Measurements from ENCODE around the gene SLC12A6. TPM values are rescaled to one million over a fixed set of nuclear protein-coding genes. Genes with fewer than 3 reads are reported as not detected.

SLC12A6 gene
- total RNA-seq, 1 donor from 2014 or later: 17.3 TPM

- DNase-seq (ENCODE audit: low spot score): no peak
Observed at GRCh38 chr15:34262362-34262761, 75.2 kb downstream of the SLC12A6 start.

DNA sequence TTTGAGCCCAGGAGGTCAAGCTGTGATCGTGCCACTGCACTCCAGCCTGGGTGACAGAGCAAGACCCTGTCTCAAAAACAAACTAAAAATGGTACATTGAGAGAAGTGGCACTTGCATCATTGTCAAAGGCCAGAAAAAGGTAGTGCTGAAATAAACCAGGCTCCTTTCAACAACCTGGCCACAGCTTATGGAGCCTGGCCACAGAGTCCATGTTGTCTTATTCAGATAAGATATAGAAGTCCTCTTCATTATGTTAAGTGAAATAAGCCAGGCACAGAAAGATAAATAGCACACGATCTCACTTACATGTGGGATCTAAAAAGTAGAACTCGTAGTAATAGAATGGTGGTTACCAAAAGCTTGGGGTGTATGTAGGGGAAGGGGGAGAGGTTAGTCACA lies 78.0 kb downstream of the SLC12A6 start:
- no peak for DNase-seq (ENCODE audit: low spot score)

- DNase-seq (ENCODE audit: low spot score): no peak
Observed at GRCh38 chr15:34258151-34258550, 79.4 kb downstream of the SLC12A6 start.

GRCh38 chr15:34252545-34252944 lies 85.0 kb downstream of the SLC12A6 start:
- no peak for DNase-seq (ENCODE audit: low spot score)

GRCh38 chr15:34248190-34248589 lies 89.4 kb downstream of the SLC12A6 start:
- DNase-seq (ENCODE audit: low spot score): no peak

GRCh38 chr15:34246276-34246976 lies 91.2 kb downstream of the SLC12A6 start:
- DNase-seq (ENCODE audit: low spot score): no peak

DNA sequence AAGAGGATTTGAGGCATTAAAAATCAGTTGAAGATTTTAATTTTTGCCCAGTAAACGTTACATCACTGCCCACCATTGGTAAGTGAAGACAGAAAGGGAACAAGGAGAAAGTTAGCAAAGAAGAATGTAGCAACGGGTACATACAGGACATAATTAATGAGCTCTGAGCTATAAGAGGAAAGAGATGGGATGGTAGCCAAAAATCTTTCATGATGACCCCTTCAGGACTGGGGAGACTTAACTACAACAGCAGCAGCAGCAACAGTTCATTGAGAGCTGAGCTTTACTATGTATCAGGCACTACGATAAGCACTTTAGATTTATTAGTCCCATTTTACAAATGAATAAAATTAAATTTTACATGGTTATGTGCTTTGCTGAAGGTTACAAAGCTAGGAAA lies 94.4 kb downstream of the SLC12A6 start:
- no peak for DNase-seq (ENCODE audit: low spot score)

DNA sequence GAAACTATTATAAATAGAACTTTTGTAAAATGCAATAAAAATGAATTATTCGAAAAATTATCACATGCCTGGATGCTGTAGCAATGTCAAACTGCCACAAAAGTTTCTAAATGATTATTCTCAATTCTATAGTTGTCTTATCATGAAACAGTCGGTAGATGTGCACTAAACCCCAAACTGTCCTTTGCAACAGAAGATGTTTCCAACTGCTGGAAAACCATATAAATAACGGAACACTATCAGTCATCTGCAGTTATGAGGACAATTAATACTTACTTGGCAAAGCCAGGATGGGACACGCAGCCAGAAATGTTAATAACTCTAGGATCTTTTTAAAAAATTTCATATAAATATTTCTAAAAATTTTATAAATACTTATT lies 95.3 kb downstream of the SLC12A6 start:
- no peak for DNase-seq (ENCODE audit: low spot score)

DNA sequence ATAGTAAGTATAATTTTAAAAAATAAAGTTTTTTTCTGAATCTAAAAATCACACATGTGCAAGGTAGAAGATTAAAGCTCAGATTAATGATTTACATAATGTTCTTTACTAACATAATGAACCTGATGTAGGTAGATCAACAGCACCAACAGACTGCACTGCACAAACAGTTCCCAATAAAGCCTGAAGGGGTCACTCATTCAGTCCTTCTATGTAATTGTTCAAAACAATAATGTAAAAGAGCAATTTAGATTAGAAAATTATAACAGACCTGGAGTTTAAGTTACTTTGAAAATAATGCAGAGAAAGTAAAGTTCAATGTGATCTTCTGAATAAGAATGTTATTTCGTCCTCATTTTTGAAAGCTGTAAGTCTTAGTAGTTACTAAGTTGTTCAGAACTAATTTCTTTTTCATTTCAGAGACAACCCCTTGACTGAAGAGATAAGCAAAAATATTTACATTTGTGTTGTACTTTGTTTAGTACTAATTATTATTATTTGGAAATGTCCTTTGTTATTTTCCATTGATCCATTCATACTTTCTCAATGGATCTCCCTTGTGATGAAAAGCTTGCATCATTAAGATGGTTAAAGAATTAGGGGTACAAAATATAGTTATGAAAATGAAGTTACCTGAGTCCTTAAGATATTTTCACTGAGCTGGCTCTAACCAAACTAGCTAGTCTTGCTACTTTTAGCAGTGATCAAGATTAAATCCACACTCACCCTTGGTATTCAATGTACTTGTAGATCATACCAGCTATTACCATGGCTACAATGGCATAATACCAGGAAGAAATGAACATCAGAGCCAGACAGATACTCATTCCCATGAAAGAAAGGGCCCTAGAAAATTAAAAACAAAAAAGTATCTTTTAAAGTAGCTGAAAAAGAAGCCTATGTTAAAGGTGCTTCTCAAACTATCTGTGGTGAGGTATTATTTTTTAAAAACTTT lies 95.9 kb downstream of the SLC12A6 start:
- DNase-seq (ENCODE audit: low spot score): peak; percentile 15

GRCh38 chr15:34240537-34240936 lies 97.0 kb downstream of the SLC12A6 start:
- DNase-seq (ENCODE audit: low spot score): no peak

DNA sequence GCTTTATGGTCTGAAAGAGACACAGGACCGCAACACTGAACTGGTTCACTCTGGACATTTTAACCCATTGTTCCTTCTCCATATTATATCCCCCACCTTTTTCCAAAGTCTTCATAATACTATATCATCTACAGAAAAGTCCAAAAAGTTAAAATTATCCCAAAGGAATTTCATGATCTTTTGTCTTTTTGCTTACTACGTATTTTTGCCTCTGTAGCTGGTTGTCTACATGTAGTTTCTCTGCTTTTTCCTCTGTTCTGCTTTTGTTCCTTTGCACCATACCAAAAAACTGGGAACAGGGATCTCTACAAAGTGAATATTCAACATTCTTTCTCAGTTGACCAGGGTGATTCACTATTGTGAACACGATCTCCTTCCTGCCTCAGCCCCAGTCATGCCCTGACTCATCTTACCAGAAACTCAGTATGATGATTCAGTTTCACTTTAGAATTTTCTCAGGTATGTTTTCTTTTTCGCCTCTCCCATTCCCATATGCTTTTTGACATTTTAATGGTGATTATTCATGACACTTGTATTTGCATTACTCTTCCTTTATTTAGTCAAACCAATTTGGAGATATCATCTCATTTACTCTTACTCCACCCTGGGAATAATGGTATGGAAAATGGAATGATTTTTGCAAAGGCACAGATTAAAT lies 98.3 kb downstream of the SLC12A6 start:
- no peak for DNase-seq (ENCODE audit: low spot score)

DNA sequence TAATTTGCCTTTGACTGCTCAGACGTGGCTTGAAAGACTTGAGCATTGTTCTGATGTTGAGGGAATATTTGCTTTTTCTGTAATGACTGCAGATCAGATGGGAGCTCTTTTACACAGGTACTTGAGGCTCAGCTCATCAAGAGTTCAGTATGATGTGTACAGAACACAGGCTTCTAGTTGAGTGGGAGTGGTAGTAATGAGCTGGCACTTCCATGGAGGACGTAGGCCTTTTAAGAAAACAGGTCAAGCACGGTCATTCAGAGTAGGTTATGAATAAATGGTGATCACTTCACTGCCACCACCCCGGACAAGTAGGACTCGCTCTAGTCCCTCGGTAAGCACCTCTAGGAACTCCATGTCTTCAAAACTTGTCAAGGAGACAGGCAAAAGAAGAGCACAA lies 104.0 kb downstream of the SLC12A6 start:
- DNase-seq (ENCODE audit: low spot score): no peak

- peak; percentile 21 for DNase-seq (ENCODE audit: low spot score)
Observed at GRCh38 chr15:34223904-34224596, 113.5 kb downstream of the SLC12A6 start.

- DNase-seq (ENCODE audit: low spot score): no peak
Observed at GRCh38 chr15:34217587-34218225, 119.9 kb downstream of the SLC12A6 start.

GRCh38 chr15:34216527-34217270 lies 120.9 kb downstream of the SLC12A6 start:
- no peak for DNase-seq (ENCODE audit: low spot score)

GRCh38 chr15:34214135-34214534 lies 123.4 kb downstream of the SLC12A6 start:
- DNase-seq (ENCODE audit: low spot score): no peak

DNA sequence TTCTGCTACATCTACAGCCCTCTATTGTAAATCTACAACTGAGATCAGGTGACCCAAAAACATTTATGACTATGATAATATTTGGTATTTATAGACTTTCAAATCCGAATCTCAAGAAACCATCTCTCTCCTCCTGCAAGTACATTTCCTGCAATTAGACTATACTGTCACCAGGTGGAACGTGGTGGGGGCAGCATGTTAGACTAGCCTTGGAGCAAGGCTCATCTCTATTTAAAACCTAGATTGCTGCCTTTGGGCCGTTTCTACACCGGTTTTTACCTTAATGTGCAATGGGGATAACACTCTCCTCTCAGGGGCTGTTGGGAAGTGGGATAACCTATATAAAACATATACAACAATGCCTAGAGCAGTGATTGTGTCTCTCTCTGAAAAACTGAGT lies 123.9 kb downstream of the SLC12A6 start:
- no peak for DNase-seq (ENCODE audit: low spot score)

- DNase-seq (ENCODE audit: low spot score): peak; percentile 97
Observed at GRCh38 chr15:34209421-34210282, 127.9 kb downstream of the SLC12A6 start, which contains the start of gene KATNBL1. Gene KATNBL1 (minus strand): TSS chr15:34210096. CDS start chr15:34163676, 46,420 bp downstream.

GRCh38 chr15:34206011-34206410 lies 131.6 kb downstream of the SLC12A6 start:
- no peak for DNase-seq (ENCODE audit: low spot score)
